Gastroesophageal sphincter (tissue), 3 donors: ENCODE measurements around the gene ILDR1.

Source experiments
- EP300 ChIP-seq: sonication (generic); formaldehyde crosslinking; IDR thresholded peaks from one replicate; pipeline ENCODE4 v1.6.1; 2017; ENCODE audit warnings: antibody characterized with exemption, mild to moderate bottlenecking
- POLR2A ChIP-seq, 2 donors: fragments of 450-650 bp; IDR thresholded peaks; one replicate each; pipeline ENCODE4 v1.6.1; 2017; ENCODE audit warnings: antibody characterized with exemption in 2 of 2, mild to moderate bottlenecking in 2 of 2, moderate library complexity in 1 of 2
- TF ChIP-seq, protein P1 (sequence below), 4 experiments: fragments of 200-600 bp in 2 of 4; fragments of 450-650 bp in 2 of 4; sonication (generic) in 1 of 4; IDR thresholded peaks; one replicate each; pipeline ENCODE4 v1.5.1; 2017 to 2019; ENCODE audit warnings: antibody characterized with exemption in 4 of 4, mild to moderate bottlenecking in 2 of 4, moderate library complexity in 2 of 4

DNA sequence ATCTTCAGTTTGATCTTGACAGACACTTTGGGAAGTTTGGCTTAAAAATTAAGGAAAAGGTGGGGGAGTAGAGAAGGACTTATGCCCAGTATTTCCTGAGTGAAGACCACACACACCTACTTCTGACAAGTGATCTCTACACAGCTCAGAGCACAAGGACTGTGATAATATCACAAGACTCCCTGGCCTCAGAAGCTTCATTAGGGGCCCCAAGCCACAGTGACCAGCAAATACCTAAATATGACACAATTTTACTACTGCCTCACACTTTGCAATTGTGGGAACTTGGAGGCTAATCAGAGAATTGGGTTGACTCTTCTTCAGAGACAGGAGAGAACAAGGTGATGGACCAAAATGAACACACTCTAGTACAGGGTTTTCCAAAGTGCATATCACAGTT lies 2.6 kb downstream of the ILDR1 start:
- TF ChIP-seq, protein P1, sequence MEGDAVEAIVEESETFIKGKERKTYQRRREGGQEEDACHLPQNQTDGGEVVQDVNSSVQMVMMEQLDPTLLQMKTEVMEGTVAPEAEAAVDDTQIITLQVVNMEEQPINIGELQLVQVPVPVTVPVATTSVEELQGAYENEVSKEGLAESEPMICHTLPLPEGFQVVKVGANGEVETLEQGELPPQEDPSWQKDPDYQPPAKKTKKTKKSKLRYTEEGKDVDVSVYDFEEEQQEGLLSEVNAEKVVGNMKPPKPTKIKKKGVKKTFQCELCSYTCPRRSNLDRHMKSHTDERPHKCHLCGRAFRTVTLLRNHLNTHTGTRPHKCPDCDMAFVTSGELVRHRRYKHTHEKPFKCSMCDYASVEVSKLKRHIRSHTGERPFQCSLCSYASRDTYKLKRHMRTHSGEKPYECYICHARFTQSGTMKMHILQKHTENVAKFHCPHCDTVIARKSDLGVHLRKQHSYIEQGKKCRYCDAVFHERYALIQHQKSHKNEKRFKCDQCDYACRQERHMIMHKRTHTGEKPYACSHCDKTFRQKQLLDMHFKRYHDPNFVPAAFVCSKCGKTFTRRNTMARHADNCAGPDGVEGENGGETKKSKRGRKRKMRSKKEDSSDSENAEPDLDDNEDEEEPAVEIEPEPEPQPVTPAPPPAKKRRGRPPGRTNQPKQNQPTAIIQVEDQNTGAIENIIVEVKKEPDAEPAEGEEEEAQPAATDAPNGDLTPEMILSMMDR (IDR thresholded peaks at IDR 0.05), result no peak
- no peak for TF ChIP-seq POLR2A (IDR thresholded peaks at IDR 0.05)
- no peak for TF ChIP-seq EP300
